Hepatocyte (in vitro differentiated cells): ENCODE results near the gene C2CD4A. TPM values are rescaled to one million over a fixed set of nuclear protein-coding genes. Genes with fewer than 3 reads are reported as not detected.

Source experiments
- DNase-seq: peaks from one replicate; pipeline ENCODE4 v3.0.0-alpha.2; 2016; ENCODE audit warnings: low spot score
- H2AFZ ChIP-seq: fragments of 200-600 bp; sonication (generic); 2 replicates; pipeline ENCODE4 v1.6.0; 2016; ENCODE audit warnings: antibody characterized with exemption, mild to moderate bottlenecking
- H3K27ac ChIP-seq: fragments of 200-600 bp; sonication (generic); 2 replicates; pipeline ENCODE4 v1.5.1; 2016; ENCODE audit warnings: mild to moderate bottlenecking
- H3K27me3 ChIP-seq: fragments of 200-600 bp; sonication (generic); 2 replicates; pipeline ENCODE4 v1.6.1; 2016
- H3K36me3 ChIP-seq: fragments of 200-600 bp; sonication (generic); replicated peaks from 2 replicates; pipeline ENCODE4 v1.5.1; 2016; ENCODE audit warnings: low read depth; ENCODE audit not compliant: insufficient read depth
- H3K4me1 ChIP-seq: fragments of 200-600 bp; sonication (generic); 2 replicates; pipeline ENCODE4 v1.5.1; 2016; ENCODE audit warnings: mild to moderate bottlenecking, moderate library complexity; ENCODE audit not compliant: insufficient read depth
- H3K4me2 ChIP-seq: fragments of 200-600 bp; sonication (generic); 2 replicates; pipeline ENCODE4 v1.6.0; 2016
- H3K4me3 ChIP-seq: fragments of 200-600 bp; sonication (generic); 2 replicates; pipeline ENCODE4 v1.5.1; 2016; ENCODE audit warnings: mild to moderate bottlenecking
- H3K79me2 ChIP-seq: fragments of 200-600 bp; sonication (generic); 2 replicates; pipeline ENCODE4 v1.6.0; 2017; ENCODE audit warnings: mild to moderate bottlenecking
- H3K9me2 ChIP-seq: fragments of 200-600 bp; sonication (generic); replicated peaks from 2 replicates; pipeline ENCODE4 v1.6.0; 2017; ENCODE audit warnings: mild to moderate bottlenecking; ENCODE audit not compliant: insufficient read depth
- H3K9me3 ChIP-seq: fragments of 200-600 bp; sonication (generic); 2 replicates; pipeline ENCODE4 v1.5.1; 2016; ENCODE audit warnings: low read depth, mild to moderate bottlenecking
- H4K20me1 ChIP-seq: fragments of 200-600 bp; sonication (generic); 2 replicates; pipeline ENCODE4 v1.6.0; 2016; ENCODE audit warnings: mild to moderate bottlenecking; ENCODE audit not compliant: insufficient read depth, poor library complexity, severe bottlenecking
- CTCF ChIP-seq: fragments of 200-600 bp; sonication (generic); IDR thresholded peaks from 2 replicates; pipeline ENCODE4 v1.5.1; 2016; ENCODE audit warnings: antibody characterized with exemption, mild to moderate bottlenecking; ENCODE audit not compliant: poor library complexity
- EZH2 ChIP-seq: fragments of 200-600 bp; sonication (generic); IDR thresholded peaks from 2 replicates; pipeline ENCODE4 v1.6.1; 2016; ENCODE audit warnings: antibody characterized with exemption, mild to moderate bottlenecking, borderline replicate concordance
- EZH2phosphoT487 ChIP-seq: fragments of 200-600 bp; sonication (generic); IDR thresholded peaks from one replicate; pipeline ENCODE4 v1.6.1; 2018; ENCODE audit warnings: antibody characterized with exemption, mild to moderate bottlenecking, low read depth, moderate library complexity; ENCODE audit not compliant: unreplicated experiment, severe bottlenecking
- WGBS: methylation state at CpG from one replicate; pipeline ENCODE4 v1.1.6; 2016; ENCODE audit warnings: low lambda C conversion rate; ENCODE audit errors: missing lambda C conversion rate; 5-methylcytosine and 5-hydroxymethylcytosine counted together
- polyA plus RNA-seq: library from polyadenylated mRNA; unstranded; fragments of >200 nt; fragmentation: Nextera tagmentation; extraction: Ambion mirVana; gene quantifications from 2 replicates; pipeline ENCODE4 v1.2.1, GENCODE V29; 2016
- total RNA-seq: library from RNA; depleted of rRNA; stranded (reverse); fragments of >200 nt; gene quantifications from 2 replicates; pipeline ENCODE4 v1.2.3, GENCODE V29; 2014

C2CD4A gene
- total and polyA plus RNA-seq, 2 experiments from 2014 or later, result 0.13 to 0.60 TPM

GRCh38 chr15:62099094-62099601, 32.4 kb downstream of the C2CD4A start:
- no peak for DNase-seq
- Histone ChIP-seq H3K4me2 (no peak overlapping the region), H4K20me1 (no peaks in the 10 kb centered on the region), H3K4me3 (no peak overlapping the region), H3K36me3 (no peaks in the 10 kb centered on the region), H3K27me3 (no peaks in the 10 kb centered on the region), H3K27ac (no peak overlapping the region), H3K9me3 (no peaks in the 10 kb centered on the region), H3K4me1 (no peaks in the 10 kb centered on the region), H2AFZ (no peak overlapping the region), H3K79me2 (no peaks in the 10 kb centered on the region), H3K9me2 (no peaks in the 10 kb centered on the region)
- TF ChIP-seq EZH2phosphoT487 (no peak), CTCF (no peak), EZH2 (no peak)
- 51% methylated on average over 7 of the region's 7 CpGs for WGBS

GRCh38 chr15:62103431-62103830, 36.7 kb downstream of the C2CD4A start:
- H3K27ac ChIP-seq, result no peak overlapping the region
- no peaks in the 10 kb centered on the region for H3K79me2 ChIP-seq
- H3K27me3 ChIP-seq, result no peaks in the 10 kb centered on the region
- H3K4me1 ChIP-seq, result peaks cover 4% of the 10 kb centered on the region
- H3K4me3 ChIP-seq, result no peak overlapping the region
- H3K9me3 ChIP-seq, result no peaks in the 10 kb centered on the region
- H4K20me1 ChIP-seq, result no peaks in the 10 kb centered on the region
- TF ChIP-seq EZH2phosphoT487, result no peak
- no peak for TF ChIP-seq CTCF
- no peak for TF ChIP-seq EZH2
- WGBS, result 90% methylated on average over 7 of the region's 7 CpGs
- H3K4me2 ChIP-seq, result no peak overlapping the region
- no peaks in the 10 kb centered on the region for H3K9me2 ChIP-seq
- no peak overlapping the region for H2AFZ ChIP-seq
- no peaks in the 10 kb centered on the region for H3K36me3 ChIP-seq
- no peak for DNase-seq

GRCh38 chr15:62104401-62104800, 37.6 kb downstream of the C2CD4A start:
- H3K4me3 ChIP-seq, result no peak overlapping the region
- no peak overlapping the region for H3K27ac ChIP-seq
- H4K20me1 ChIP-seq, result no peaks in the 10 kb centered on the region
- no peaks in the 10 kb centered on the region for H3K9me2 ChIP-seq
- no peaks in the 10 kb centered on the region for H3K79me2 ChIP-seq
- DNase-seq, result no peak
- WGBS, result 78% methylated on average over 3 of the region's 3 CpGs
- no peaks in the 10 kb centered on the region for H3K27me3 ChIP-seq
- H3K9me3 ChIP-seq, result no peaks in the 10 kb centered on the region
- H3K4me1 ChIP-seq, result peaks cover 4% of the 10 kb centered on the region
- H3K4me2 ChIP-seq, result no peak overlapping the region
- no peaks in the 10 kb centered on the region for H3K36me3 ChIP-seq
- TF ChIP-seq EZH2 (no peak), EZH2phosphoT487 (no peak), CTCF (no peak)
- no peak overlapping the region for H2AFZ ChIP-seq

GRCh38 chr15:62104846-62105245, 38.1 kb downstream of the C2CD4A start:
- Histone ChIP-seq H3K4me3 (no peak overlapping the region), H3K4me1 (peaks cover 6% of the 10 kb centered on the region), H3K9me2 (no peaks in the 10 kb centered on the region), H2AFZ (no peak overlapping the region), H3K27me3 (no peaks in the 10 kb centered on the region), H3K9me3 (no peaks in the 10 kb centered on the region), H4K20me1 (no peaks in the 10 kb centered on the region), H3K4me2 (no peak overlapping the region), H3K36me3 (no peaks in the 10 kb centered on the region), H3K27ac (no peak overlapping the region), H3K79me2 (no peaks in the 10 kb centered on the region)
- TF ChIP-seq EZH2phosphoT487 (no peak), CTCF (no peak), EZH2 (no peak)
- no peak for DNase-seq
- 69% methylated on average over 5 of the region's 5 CpGs for WGBS
